OCI-LY7 (cell line): Measurements from ENCODE around the gene KCTD19.

Experiments
- CTCF ChIP-seq: fragments of 200-600 bp; sonication (generic); conservative IDR thresholded peaks from 2 replicates; pipeline ENCODE4 v1.5.1; 2014; ENCODE audit warnings: mild to moderate bottlenecking, antibody characterized with exemption, low read length, moderate library complexity, mixed read lengths
- EZH2phosphoT487 ChIP-seq: fragments of 200-600 bp; sonication (generic); IDR thresholded peaks from 2 replicates; pipeline ENCODE4 v1.6.1; 2018; ENCODE audit warnings: low read depth, borderline replicate concordance, mild to moderate bottlenecking, mixed run types, antibody characterized with exemption, low read length, moderate library complexity, mixed read lengths

GRCh38 chr16:67283039-67283825 lies 43.3 kb downstream of the KCTD19 start:
- TF ChIP-seq CTCF (peak; percentile 26; the same call in 1 of the 2 replicates), EZH2phosphoT487 (no peak)
